SU-DHL-6 (cell line): ENCODE results near the gene ASB13.

Source experiments
- H2AFZ ChIP-seq: fragments of 200-600 bp; sonication (generic); 2 replicates; pipeline ENCODE4 v1.6.1; 2014; ENCODE audit warnings: low read depth, mild to moderate bottlenecking, moderate library complexity, mixed read lengths, antibody characterized with exemption, low read length; ENCODE audit not compliant: severe bottlenecking
- H3F3A ChIP-seq: fragments of 200-600 bp; shearing (Covaris generic); 2 replicates; pipeline ENCODE4 v1.6.0; 2016; ENCODE audit warnings: antibody characterized with exemption, mild to moderate bottlenecking; ENCODE audit not compliant: insufficient read depth
- H3K27ac ChIP-seq: fragments of 200-600 bp; sonication (generic); 2 replicates; pipeline ENCODE4 v1.5.1; 2016; ENCODE audit warnings: low read depth, mild to moderate bottlenecking, low read length, moderate library complexity, mixed read lengths
- H3K27me3 ChIP-seq: fragments of 200-600 bp; sonication (generic), shearing (Covaris generic); 2 replicates; pipeline ENCODE4 v1.6.0; 2014; ENCODE audit warnings: mild to moderate bottlenecking, low read length
- H3K36me3 ChIP-seq: fragments of 200-600 bp; sonication (generic); 2 replicates; pipeline ENCODE4 v1.6.1; 2014; ENCODE audit warnings: mild to moderate bottlenecking, low read length, mixed read lengths
- H3K4me2 ChIP-seq: fragments of 300-600, 200-600 bp; shearing (Covaris generic), sonication (generic); 2 replicates; pipeline ENCODE4 v1.6.0; 2014; ENCODE audit warnings: low read length, low read depth, mild to moderate bottlenecking; ENCODE audit not compliant: poor library complexity, severe bottlenecking
- H3K4me3 ChIP-seq: fragments of 200-600 bp; sonication (generic); 2 replicates; pipeline ENCODE4 v1.5.1; 2014; ENCODE audit warnings: antibody characterized with exemption, low read length, mild to moderate bottlenecking, mixed read lengths; ENCODE audit not compliant: insufficient read depth, poor library complexity, severe bottlenecking
- H3K79me2 ChIP-seq: fragments of 200-600 bp; sonication (generic); 2 replicates; pipeline ENCODE4 v1.6.1; 2014; ENCODE audit warnings: mild to moderate bottlenecking, low read length, moderate library complexity; ENCODE audit not compliant: insufficient read depth
- H3K9ac ChIP-seq: fragments of 200-600 bp; sonication (generic); 2 replicates; pipeline ENCODE4 v1.7.0; 2014; ENCODE audit warnings: mild to moderate bottlenecking, low read length
- H3K9me2 ChIP-seq: fragments of 200-600 bp; sonication (generic); replicated peaks from 2 replicates; pipeline ENCODE4 v1.6.1; 2014; ENCODE audit warnings: low read length; ENCODE audit not compliant: insufficient read depth
- H3K9me3 ChIP-seq: fragments of 200-600 bp; sonication (generic); 2 replicates; pipeline ENCODE4 v1.6.1; 2014; ENCODE audit warnings: low read length, mixed read lengths; ENCODE audit not compliant: insufficient read depth
- H4K20me1 ChIP-seq: fragments of 200-600 bp; sonication (generic); 2 replicates; pipeline ENCODE4 v1.6.1; 2014; ENCODE audit warnings: low read depth, mild to moderate bottlenecking, antibody characterized with exemption, low read length, moderate library complexity, mixed read lengths
- EZH2phosphoT487 ChIP-seq: fragments of 200-600 bp; sonication (generic), shearing (Covaris generic); conservative IDR thresholded peaks from 2 replicates; pipeline ENCODE4 v1.6.1; 2018; ENCODE audit warnings: mild to moderate bottlenecking, antibody characterized with exemption, low read length, moderate library complexity, mixed read lengths
- TF ChIP-seq, protein P1 (sequence below): fragments of 200-600 bp; sonication (generic); IDR thresholded peaks from one replicate; pipeline ENCODE4 v1.5.1; 2017; ENCODE audit warnings: antibody characterized with exemption, mild to moderate bottlenecking, low read length, moderate library complexity; ENCODE audit not compliant: insufficient read depth, poor library complexity, severe bottlenecking

Gene ASB13

DNA sequence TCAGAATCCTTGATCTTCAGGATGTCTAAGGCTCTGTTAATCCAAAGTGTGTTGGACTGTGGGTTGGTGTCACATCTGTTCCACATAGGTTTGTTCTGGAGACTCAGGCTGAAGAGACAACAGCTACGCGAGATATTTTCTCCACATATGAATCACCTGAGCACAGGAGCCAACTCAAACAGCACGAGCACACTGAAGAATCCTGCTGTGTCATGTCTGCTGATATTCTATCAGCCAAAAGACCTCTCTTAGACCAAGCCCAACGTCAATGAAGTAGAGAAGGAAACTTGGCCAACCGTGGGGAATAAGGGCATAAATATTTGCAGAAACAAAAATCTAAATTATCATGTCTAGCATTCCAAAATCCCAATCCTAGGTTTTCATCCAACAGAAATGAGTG lies 15.5 kb upstream of the ASB13 start:
- Histone ChIP-seq H3K9me2 (no peaks in the 10 kb centered on the region), H3K27me3 (no peaks in the 10 kb centered on the region), H3K36me3 (peaks cover 13% of the 10 kb centered on the region), H3K4me2 (no peak overlapping the region), H4K20me1 (peaks cover 4% of the 10 kb centered on the region; the same call in 1 of the 2 replicates), H3K27ac (no peak overlapping the region), H3K4me3 (no peak overlapping the region), H3K9ac (no peak overlapping the region), H3F3A (peaks cover 20% of the 10 kb centered on the region; the same call in 1 of the 2 replicates), H2AFZ (no peak overlapping the region), H3K9me3 (no peaks in the 10 kb centered on the region), H3K79me2 (peaks cover 23% of the 10 kb centered on the region)
- TF ChIP-seq, protein P1, sequence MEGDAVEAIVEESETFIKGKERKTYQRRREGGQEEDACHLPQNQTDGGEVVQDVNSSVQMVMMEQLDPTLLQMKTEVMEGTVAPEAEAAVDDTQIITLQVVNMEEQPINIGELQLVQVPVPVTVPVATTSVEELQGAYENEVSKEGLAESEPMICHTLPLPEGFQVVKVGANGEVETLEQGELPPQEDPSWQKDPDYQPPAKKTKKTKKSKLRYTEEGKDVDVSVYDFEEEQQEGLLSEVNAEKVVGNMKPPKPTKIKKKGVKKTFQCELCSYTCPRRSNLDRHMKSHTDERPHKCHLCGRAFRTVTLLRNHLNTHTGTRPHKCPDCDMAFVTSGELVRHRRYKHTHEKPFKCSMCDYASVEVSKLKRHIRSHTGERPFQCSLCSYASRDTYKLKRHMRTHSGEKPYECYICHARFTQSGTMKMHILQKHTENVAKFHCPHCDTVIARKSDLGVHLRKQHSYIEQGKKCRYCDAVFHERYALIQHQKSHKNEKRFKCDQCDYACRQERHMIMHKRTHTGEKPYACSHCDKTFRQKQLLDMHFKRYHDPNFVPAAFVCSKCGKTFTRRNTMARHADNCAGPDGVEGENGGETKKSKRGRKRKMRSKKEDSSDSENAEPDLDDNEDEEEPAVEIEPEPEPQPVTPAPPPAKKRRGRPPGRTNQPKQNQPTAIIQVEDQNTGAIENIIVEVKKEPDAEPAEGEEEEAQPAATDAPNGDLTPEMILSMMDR, result no peak
- no peak for TF ChIP-seq EZH2phosphoT487

DNA sequence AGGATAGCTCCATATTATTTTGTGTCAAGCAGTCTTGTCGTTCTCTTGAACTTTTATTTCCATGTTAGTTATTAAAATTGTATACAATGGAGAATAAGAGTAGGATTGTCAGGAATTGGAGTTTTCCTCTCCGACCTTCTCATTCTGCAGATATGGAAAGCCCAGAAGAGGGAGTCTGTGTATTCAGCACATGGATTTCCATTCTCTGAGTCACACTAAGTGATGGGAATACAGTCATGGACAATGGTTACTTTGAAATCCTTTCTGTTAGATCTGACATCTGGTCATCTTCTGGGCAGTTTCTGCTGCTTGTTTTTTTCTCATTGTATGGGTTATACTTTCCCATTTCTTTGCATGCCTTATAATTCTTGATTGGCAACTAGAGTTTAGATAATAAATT lies 13.2 kb upstream of the ASB13 start:
- Histone ChIP-seq H3K4me3 (no peak overlapping the region), H2AFZ (no peak overlapping the region), H3K79me2 (no peaks in the 10 kb centered on the region), H3F3A (peaks cover 13% of the 10 kb centered on the region; the same call in 1 of the 2 replicates), H3K9me3 (no peaks in the 10 kb centered on the region), H3K4me2 (no peak overlapping the region), H3K36me3 (no peaks in the 10 kb centered on the region), H3K27ac (no peak overlapping the region), H3K9ac (no peak overlapping the region), H4K20me1 (no peaks in the 10 kb centered on the region), H3K9me2 (no peaks in the 10 kb centered on the region), H3K27me3 (no peaks in the 10 kb centered on the region)
- TF ChIP-seq, protein P1, result no peak
- TF ChIP-seq EZH2phosphoT487, result no peak

DNA sequence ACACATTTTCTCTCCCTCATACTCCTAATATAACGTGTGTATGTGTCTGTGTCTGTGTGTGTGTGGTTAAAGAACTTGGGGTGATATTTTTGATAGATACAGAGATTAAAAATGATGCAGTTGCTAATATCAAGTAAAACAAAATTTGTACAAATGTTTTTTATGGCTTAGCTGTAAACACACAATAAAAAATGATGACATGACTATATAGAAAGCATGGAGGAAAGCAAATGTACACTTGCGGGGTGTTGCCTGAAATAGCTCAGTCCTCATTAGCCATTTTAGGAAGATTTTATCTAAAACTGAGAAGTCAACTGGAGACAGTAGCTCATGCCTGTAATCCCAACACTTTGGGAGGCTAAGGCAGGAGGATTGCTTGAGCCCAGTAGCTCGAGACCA lies 12.6 kb upstream of the ASB13 start:
- Histone ChIP-seq H3K36me3 (no peaks in the 10 kb centered on the region), H3K4me3 (no peak overlapping the region), H3F3A (peaks cover 10% of the 10 kb centered on the region; the same call in 1 of the 2 replicates), H3K27ac (no peak overlapping the region), H3K79me2 (no peaks in the 10 kb centered on the region), H2AFZ (no peak overlapping the region), H3K9me2 (no peaks in the 10 kb centered on the region), H3K9me3 (no peaks in the 10 kb centered on the region), H3K4me2 (no peak overlapping the region), H4K20me1 (no peaks in the 10 kb centered on the region), H3K9ac (no peak overlapping the region), H3K27me3 (no peaks in the 10 kb centered on the region)
- TF ChIP-seq, protein P1, result no peak
- no peak for TF ChIP-seq EZH2phosphoT487
